Spleen (tissue), 11 donors: ENCODE measurements around the gene SPHK2. TPM values are rescaled to one million over a fixed set of nuclear protein-coding genes. Genes with fewer than 3 reads are reported as not detected.
A peak's percentile ranks its signal among the peaks of the same experiment; 100 is the strongest.

Experiments used
- DNase-seq: peaks from one replicate; pipeline ENCODE4 v3.0.0-alpha.2; 2020
- H3K27ac ChIP-seq, 8 donors: fragments of 200-600 bp; sonication (generic) in 7 of 8; 1 replicate in 4 of 8; 2 replicates in 4 of 8; pipeline versions ENCODE4 v1.5.0 to v1.8.0; 2016 to 2021; ENCODE audit warnings: inconsistent platforms in 4 of 8, mild to moderate bottlenecking in 4 of 8, moderate library complexity in 1 of 8
- H3K27me3 ChIP-seq, 7 donors: fragments of 200-600 bp; sonication (generic) in 6 of 7; replicated peaks in 1 of 7; 1 replicate in 4 of 7; 2 replicates in 3 of 7; pipeline versions ENCODE4 v1.5.0 to v1.8.0; 2016 to 2021; ENCODE audit warnings: inconsistent platforms in 3 of 7, mild to moderate bottlenecking in 1 of 7
- H3K36me3 ChIP-seq, 6 donors: fragments of 200-600 bp; sonication (generic) in 5 of 6; 1 replicate in 4 of 6; 2 replicates in 2 of 6; pipeline versions ENCODE4 v1.5.0 to v1.8.0; 2016 to 2021; ENCODE audit warnings: inconsistent platforms in 2 of 6
- H3K4me1 ChIP-seq, 6 donors: fragments of 200-600 bp; sonication (generic) in 5 of 6; 1 replicate in 3 of 6; 2 replicates in 3 of 6; pipeline versions ENCODE4 v1.5.0 to v1.8.0; 2016 to 2021; ENCODE audit warnings: inconsistent platforms in 3 of 6
- H3K4me3 ChIP-seq, 8 donors: fragments of 200-600 bp; sonication (generic) in 7 of 8; 1 replicate in 4 of 8; 2 replicates in 4 of 8; pipeline versions ENCODE4 v1.5.0 to v1.8.0; 2016 to 2021; ENCODE audit warnings: inconsistent platforms in 4 of 8, mild to moderate bottlenecking in 4 of 8, moderate library complexity in 2 of 8
- H3K9me3 ChIP-seq, 8 donors: fragments of 200-600 bp; sonication (generic) in 7 of 8; 1 replicate in 4 of 8; 2 replicates in 4 of 8; pipeline versions ENCODE4 v1.5.0 to v1.8.0; 2016 to 2021; ENCODE audit warnings: inconsistent platforms in 4 of 8
- POLR2A ChIP-seq, 3 donors: fragments of 450-650 bp; IDR thresholded peaks; one replicate each; pipeline ENCODE4 v1.5.1; 2017; ENCODE audit warnings: antibody characterized with exemption in 3 of 3, mild to moderate bottlenecking in 1 of 3
- POLR2AphosphoS5 ChIP-seq, 3 donors: sonication (generic); formaldehyde crosslinking; IDR thresholded peaks; one replicate each; pipeline ENCODE4 v1.5.1; 2017; ENCODE audit warnings: antibody characterized with exemption in 3 of 3
- WGBS, 5 donors: extraction: QIAGEN DNeasy Blood & Tissue Kit in 3 of 5; methylation state at CpG; one replicate each; pipeline versions ENCODE4 v1.1.5 to v1.1.7; 2013 to 2018; 5-methylcytosine and 5-hydroxymethylcytosine counted together
- intact Hi-C: fragments of 100-400 bp; cut with DNase I; formaldehyde crosslinking; loops from one replicate; pipeline ENCODE4 v1.15.0; 2023; ENCODE audit warnings: low total_unique reads
- polyA plus RNA-seq, 3 donors: library from polyadenylated mRNA; stranded (reverse); fragments of 200-250 nt; gene quantifications; one replicate each; pipeline ENCODE4 v1.2.1, GENCODE V29; 2013
- total RNA-seq, 7 donors: library from RNA; depleted of rRNA in 3 of 7; stranded (reverse); fragments of >200 nt in 3 of 7; fragmentation: NEBNext Ultra II Directional in 4 of 7; extraction: Animal tissue kit (Norgen Biotek cat#: 25700) in 4 of 7; gene quantifications; one replicate each; pipeline versions ENCODE4 v1.1.0 to v1.2.1, GENCODE V29; 2016 to 2021
- TF ChIP-seq, protein P1 (sequence below), 11 experiments: fragments of 200-600 bp in 7 of 11; fragments of 450-650 bp in 4 of 11; sonication (generic) in 4 of 11; IDR thresholded peaks in 8 of 11; conservative IDR thresholded peaks in 3 of 11; 1 replicate in 7 of 11; 2 replicates in 4 of 11; pipeline versions ENCODE4 v1.4.0 to v1.8.0; 2016 to 2021; ENCODE audit warnings: antibody characterized with exemption in 11 of 11, inconsistent platforms in 4 of 11, mild to moderate bottlenecking in 1 of 11
- donor health status: healthy with polysubstance abuse.
- donor health status: DM: no; HTN: no; CAD: no; lungs with moderate emphysema.
- donor health status: DM: no; HTN: no; CAD: no.
- donor health status: Bipolar disorder and iron deficiency.
- donor health status: healthy.
- donor health status: DM: no; HTN: no; CAD: no.
- donor health status: DM: yes; HTN: yes; CAD: no.

SPHK2 gene
- total and polyA plus RNA-seq, 10 donors, result 7.9 to 26.5 (median 21.3) TPM

- H3K4me1 ChIP-seq, result peaks cover 28 to 71% (median 53%) of the 10 kb centered on the region in 6 donors
- no peaks in the 10 kb centered on the region for H3K27me3 ChIP-seq
- intact Hi-C loops, result no loop called here
- no peaks in the 10 kb centered on the region for H3K9me3 ChIP-seq
- DNase-seq, result peak; percentile 76
- whole genome bisulfite sequencing, 5 donors, result 71 to 75% (median 73%) methylated on average over 16 to 18 of the region's 18 CpGs
- TF ChIP-seq, protein P1, sequence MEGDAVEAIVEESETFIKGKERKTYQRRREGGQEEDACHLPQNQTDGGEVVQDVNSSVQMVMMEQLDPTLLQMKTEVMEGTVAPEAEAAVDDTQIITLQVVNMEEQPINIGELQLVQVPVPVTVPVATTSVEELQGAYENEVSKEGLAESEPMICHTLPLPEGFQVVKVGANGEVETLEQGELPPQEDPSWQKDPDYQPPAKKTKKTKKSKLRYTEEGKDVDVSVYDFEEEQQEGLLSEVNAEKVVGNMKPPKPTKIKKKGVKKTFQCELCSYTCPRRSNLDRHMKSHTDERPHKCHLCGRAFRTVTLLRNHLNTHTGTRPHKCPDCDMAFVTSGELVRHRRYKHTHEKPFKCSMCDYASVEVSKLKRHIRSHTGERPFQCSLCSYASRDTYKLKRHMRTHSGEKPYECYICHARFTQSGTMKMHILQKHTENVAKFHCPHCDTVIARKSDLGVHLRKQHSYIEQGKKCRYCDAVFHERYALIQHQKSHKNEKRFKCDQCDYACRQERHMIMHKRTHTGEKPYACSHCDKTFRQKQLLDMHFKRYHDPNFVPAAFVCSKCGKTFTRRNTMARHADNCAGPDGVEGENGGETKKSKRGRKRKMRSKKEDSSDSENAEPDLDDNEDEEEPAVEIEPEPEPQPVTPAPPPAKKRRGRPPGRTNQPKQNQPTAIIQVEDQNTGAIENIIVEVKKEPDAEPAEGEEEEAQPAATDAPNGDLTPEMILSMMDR (IDR thresholded peaks at IDR 0.05 in 8 of 11, conservative IDR thresholded peaks at IDR 0.05 in 3 of 11), result peak in 1 of 11 experiments; percentile 9
- TF ChIP-seq POLR2A (IDR thresholded peaks at IDR 0.05) (no peak), POLR2AphosphoS5 (IDR thresholded peaks at IDR 0.05) (no peak)
- H3K4me3 ChIP-seq, result peak overlapping the region in 6 of 8 donors; percentile 60 to 88 (median 78)
- peaks cover 8 to 59% (median 34%) of the 10 kb centered on the region in 6 donors for H3K36me3 ChIP-seq
- H3K27ac ChIP-seq, result peak overlapping the region in 4 of 8 donors; percentile 92 to 96 (median 95)
These were observed 2.0 kb upstream of the SPHK2 start for GRCh38 chr19:48617146-48617937.

DNA sequence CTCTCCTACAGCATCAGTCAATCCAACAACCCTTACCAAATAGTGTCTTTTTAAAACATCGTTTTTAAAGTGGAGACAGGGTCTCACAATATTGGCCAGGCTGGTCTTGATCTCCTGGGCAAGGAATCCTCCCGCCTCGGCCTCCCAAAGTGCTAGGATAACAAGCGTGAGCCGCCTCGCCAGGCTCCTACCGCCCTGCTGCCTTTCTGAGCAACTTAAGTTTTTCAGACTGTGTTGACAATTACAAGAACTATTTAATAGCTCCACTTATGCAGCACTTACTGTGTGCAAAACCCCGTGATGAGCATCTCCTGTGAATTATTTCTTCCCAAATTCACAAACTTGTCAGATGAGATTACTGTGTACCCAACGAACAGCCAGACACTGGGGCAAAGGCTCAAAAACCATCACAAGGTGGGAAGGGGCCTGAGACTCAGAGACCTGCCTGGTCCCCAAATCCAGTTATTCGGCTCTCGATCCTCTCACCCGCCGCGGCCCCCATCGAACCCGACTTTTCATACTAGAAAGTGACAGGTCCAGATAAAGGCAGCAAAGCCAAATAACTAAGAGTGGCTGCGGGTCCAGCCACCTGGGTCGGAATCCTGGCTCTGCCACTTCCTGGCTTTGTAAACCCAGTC is 909 bp upstream of the SPHK2 start:
- Histone ChIP-seq H3K36me3 (peaks cover 8 to 68% (median 34%) of the 10 kb centered on the region in 6 donors), H3K27me3 (no peaks in the 10 kb centered on the region), H3K4me3 (peak overlapping the region; percentile 57 to 93 (median 78)), H3K27ac (peak overlapping the region; percentile 59 to 96 (median 91)), H3K9me3 (no peaks in the 10 kb centered on the region), H3K4me1 (peaks cover 34 to 82% (median 63%) of the 10 kb centered on the region in 6 donors)
- DNase-seq, result peak; percentile 80
- intact Hi-C loops, result no loop called here
- TF ChIP-seq, protein P1 (IDR thresholded peaks at IDR 0.05 in 8 of 11, conservative IDR thresholded peaks at IDR 0.05 in 3 of 11), result no peak
- TF ChIP-seq POLR2AphosphoS5 (IDR thresholded peaks at IDR 0.05) (no peak), POLR2A (IDR thresholded peaks at IDR 0.05) (no peak)
- WGBS, 5 donors, result 0 to 2% (median 1%) methylated on average over 18 of the region's 18 CpGs

DNA sequence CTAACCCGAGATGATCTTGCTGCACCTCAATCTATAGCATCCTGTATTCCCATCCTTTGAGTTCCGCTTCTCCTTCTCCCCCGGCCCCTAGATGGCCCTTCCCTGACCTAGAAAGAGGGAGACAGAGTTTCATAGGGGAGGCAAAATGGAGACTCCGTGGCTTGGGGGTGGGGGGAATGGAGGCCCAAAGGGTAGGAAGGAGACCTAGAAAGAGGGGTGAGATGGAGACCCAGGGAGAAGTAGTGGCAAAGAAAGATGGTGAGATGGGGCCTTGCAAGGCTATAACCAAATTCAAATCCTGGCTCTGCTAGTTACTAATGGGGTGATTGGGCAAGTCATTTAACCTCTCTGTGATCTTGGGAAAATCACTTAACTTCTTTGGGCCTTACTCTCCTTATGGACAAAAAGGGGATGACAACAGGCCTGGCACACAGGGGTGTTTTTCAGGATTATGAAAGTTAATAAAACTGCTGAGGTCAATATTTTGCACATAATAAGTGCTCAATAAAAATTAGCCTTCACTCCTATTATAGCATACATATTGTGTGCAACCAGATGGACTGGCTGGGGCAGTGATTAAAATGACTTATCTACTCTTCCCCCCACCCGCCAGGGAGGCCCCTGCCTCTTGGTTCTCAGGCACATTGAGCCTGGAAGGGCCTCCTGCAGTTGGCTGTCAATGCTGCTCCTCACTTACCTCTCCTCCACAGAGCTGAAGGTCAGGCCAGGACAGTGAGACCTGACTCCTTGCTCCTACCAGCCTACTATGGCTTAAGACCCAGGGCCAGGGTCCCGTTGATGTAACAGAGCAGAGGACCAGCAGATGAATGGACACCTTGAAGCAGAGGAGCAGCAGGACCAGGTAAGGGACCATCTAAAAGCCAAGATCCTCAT is 633 bp downstream of the SPHK2 start:
- no peaks in the 10 kb centered on the region for H3K9me3 ChIP-seq
- peak overlapping the region; percentile 59 to 96 (median 91) for H3K27ac ChIP-seq
- TF ChIP-seq POLR2A (IDR thresholded peaks at IDR 0.05), result no peak
- TF ChIP-seq, protein P1 (IDR thresholded peaks at IDR 0.05 in 8 of 11, conservative IDR thresholded peaks at IDR 0.05 in 3 of 11), result peak in 1 of 11 experiments; percentile 12
- DNase-seq, result peak; percentile 78
- peaks cover 8 to 57% (median 29%) of the 10 kb centered on the region in 6 donors for H3K36me3 ChIP-seq
- intact Hi-C loops, result no loop called here
- H3K4me3 ChIP-seq, result peak overlapping the region; percentile 8 to 88 (median 71)
- peaks cover 40 to 92% (median 77%) of the 10 kb centered on the region in 6 donors for H3K4me1 ChIP-seq
- H3K27me3 ChIP-seq, result no peaks in the 10 kb centered on the region
- WGBS, 5 donors, result 28 to 33% (median 30%) methylated on average over 6 of the region's 6 CpGs
